GM12878 (cell line): Measurements from ENCODE around the gene HDAC9. TPM values are rescaled to one million over a fixed set of nuclear protein-coding genes. Genes with fewer than 3 reads are reported as not detected.

Experiments
- ATF2 ChIP-seq: IDR thresholded peaks from 2 replicates; pipeline ENCODE4 v1.6.1; 2012; ENCODE audit warnings: low read length, inconsistent platforms
- EED ChIP-seq: sonication (generic); IDR thresholded peaks from 2 replicates; pipeline ENCODE4 v1.6.1; 2016; ENCODE audit warnings: antibody characterized with exemption, low read depth
- NKRF ChIP-seq: fragments of 450-650 bp; conservative IDR thresholded peaks from 2 replicates; pipeline ENCODE4 v1.6.1; 2017; ENCODE audit warnings: mild to moderate bottlenecking, moderate library complexity
- RAD21 ChIP-seq: IDR thresholded peaks from 2 replicates; pipeline ENCODE4 v1.6.1; 2011; ENCODE audit warnings: mild to moderate bottlenecking, low read depth, low read length, moderate library complexity; ENCODE audit not compliant: insufficient read depth
- ZNF687 ChIP-seq: fragments of 450-650 bp; IDR thresholded peaks from 2 replicates; pipeline ENCODE4 v1.6.1; 2017; ENCODE audit warnings: mild to moderate bottlenecking, moderate library complexity
- polyA plus RNA-seq, 11 experiments: library from polyadenylated mRNA; depleted of rRNA in 4 of 11; unstranded in 6 of 11; stranded (reverse) in 5 of 11; fragments of >200 nt; fragmentation: Nextera tagmentation in 4 of 11; fragmentation: Illumina TruSeq in 1 of 11; extraction: Ambion mirVana in 4 of 11; extraction: Trizol in 1 of 11; gene quantifications; 1 replicate in 1 of 11; 2 replicates in 10 of 11; pipeline versions ENCODE4 v1.2.1 to v1.2.3, GENCODE V29; 2011 to 2016; ENCODE audit warnings: inconsistent platforms in 2 of 11, missing spikeins in 2 of 11, low read depth in 1 of 11
- total RNA-seq, 4 experiments: library from RNA; depleted of rRNA in 3 of 4; stranded (reverse); fragments of >200 nt in 3 of 4; fragmentation: Illumina TruSeq in 1 of 4; extraction: Trizol in 1 of 4; gene quantifications; 2 replicates each; pipeline versions ENCODE4 v1.2.1 to v1.2.3, GENCODE V29; 2013 to 2021

HDAC9 gene
- total and polyA plus RNA-seq, 10 of the 15 experiments (the other 5 are each of a cell fraction or from before 2014, with no cell fraction given): 0.73 to 12.8 (median 0.92) TPM

- TF ChIP-seq ZNF687 (no peak), NKRF (no peak), EED (no peak), RAD21 (no peak), ATF2 (no peak)
Measured at GRCh38 chr7:18770154-18770811, 274.7 kb downstream of the HDAC9 start (continued).
